ENCODE measurements around the gene SLCO6A1. TPM values are rescaled to one million over a fixed set of nuclear protein-coding genes. Genes with fewer than 3 reads are reported as not detected.

The SLCO6A1 gene
- total and polyA plus RNA-seq, 2 experiments from 2014 or later = 0.34 to 3.1 TPM

Other genes with a start within 250 kb of the SLCO6A1 start
- 6.7 and 7.8 TPM in 2 replicates for gene SLCO4C1, start 202.7 kb downstream of the SLCO6A1 start, total RNA-seq (2014; rRNA removed; shearing (Covaris generic))
- 1.9 and 2.4 TPM in 2 replicates for gene SLCO4C1, start 202.7 kb downstream of the SLCO6A1 start, polyA plus RNA-seq (2016; fragmentation: Nextera tagmentation; extraction: Ambion mirVana)

Measured in GM23338 (cell line).